OCI-LY1 (cell line): ENCODE measurements around the gene FYN.

Experiments used
- H2AFZ ChIP-seq: fragments of 200-600 bp; sonication (generic), shearing (Covaris generic); 2 replicates; pipeline ENCODE4 v1.6.0; 2014; ENCODE audit warnings: antibody characterized with exemption, mild to moderate bottlenecking, low read length
- H3F3A ChIP-seq: fragments of 200-600 bp; sonication (generic), shearing (Covaris generic); 2 replicates; pipeline ENCODE4 v1.6.0; 2014; ENCODE audit warnings: mild to moderate bottlenecking, antibody characterized with exemption, low read length, moderate library complexity; ENCODE audit not compliant: insufficient read depth
- H3K27ac ChIP-seq: fragments of 200-600 bp; sonication (generic); 2 replicates; pipeline ENCODE4 v1.5.1; 2014; ENCODE audit warnings: low read length, mixed run types, mild to moderate bottlenecking, low read depth; ENCODE audit not compliant: poor library complexity, severe bottlenecking
- H3K27me3 ChIP-seq: fragments of 200-600 bp; sonication (generic); 2 replicates; pipeline ENCODE4 v1.6.0; 2014; ENCODE audit warnings: antibody characterized with exemption, mild to moderate bottlenecking, low read length, moderate library complexity; ENCODE audit not compliant: insufficient read depth
- H3K36me3 ChIP-seq: fragments of 200-600 bp; sonication (generic); 2 replicates; pipeline ENCODE4 v1.6.1; 2014; ENCODE audit warnings: mild to moderate bottlenecking, antibody characterized with exemption, low read length, moderate library complexity, mixed read lengths; ENCODE audit not compliant: insufficient read depth
- H3K4me1 ChIP-seq: fragments of 200-600 bp; sonication (generic); 2 replicates; pipeline ENCODE4 v1.5.1; 2014; ENCODE audit warnings: mild to moderate bottlenecking, low read length, moderate library complexity; ENCODE audit not compliant: insufficient read depth, severe bottlenecking
- H3K4me2 ChIP-seq: fragments of 200-600 bp; sonication (generic), shearing (Covaris generic); 2 replicates; pipeline ENCODE4 v1.6.1; 2014; ENCODE audit warnings: low read length
- H3K4me3 ChIP-seq: fragments of 200-600 bp; sonication (generic); 2 replicates; pipeline ENCODE4 v1.5.1; 2014; ENCODE audit warnings: low read length, low read depth, mild to moderate bottlenecking, mixed read lengths; ENCODE audit not compliant: poor library complexity, severe bottlenecking
- H3K79me2 ChIP-seq: fragments of 200-600 bp; shearing (Covaris generic); 2 replicates; pipeline ENCODE4 v1.6.1; 2016; ENCODE audit warnings: mixed run types, low read length, mixed read lengths; ENCODE audit not compliant: insufficient read depth
- H3K9ac ChIP-seq: fragments of 200-600 bp; sonication (generic), shearing (Covaris generic); 2 replicates; pipeline ENCODE4 v1.6.1; 2014; ENCODE audit warnings: mild to moderate bottlenecking, low read length, mixed read lengths
- H3K9me2 ChIP-seq: fragments of 200-600 bp; sonication (generic), shearing (Covaris generic); 2 replicates; pipeline ENCODE4 v1.6.1; 2014; ENCODE audit warnings: low read depth, mild to moderate bottlenecking, low read length, mixed read lengths
- H3K9me3 ChIP-seq: fragments of 200-600 bp; shearing (Covaris generic); 2 replicates; pipeline ENCODE4 v1.6.1; 2014; ENCODE audit warnings: low read length, mixed read lengths
- H4K20me1 ChIP-seq: fragments of 200-600 bp; sonication (generic), shearing (Covaris generic); 2 replicates; pipeline ENCODE4 v1.6.0; 2016; ENCODE audit warnings: mild to moderate bottlenecking, low read length; ENCODE audit not compliant: insufficient read depth
- EZH2 ChIP-seq: fragments of 200-600 bp; sonication (generic), shearing (Covaris generic); IDR thresholded peaks from 2 replicates; pipeline ENCODE4 v1.8.0; 2017; ENCODE audit warnings: borderline replicate concordance, mixed run types, mild to moderate bottlenecking, antibody characterized with exemption, low read length, moderate library complexity, mixed read lengths
- TF ChIP-seq, protein P1 (sequence below): fragments of 200-600 bp; sonication (generic), shearing (Covaris generic); IDR thresholded peaks from 2 replicates; pipeline ENCODE4 v1.5.1; 2017; ENCODE audit warnings: mild to moderate bottlenecking, antibody characterized with exemption, low read length, moderate library complexity, mixed read lengths

The FYN gene

DNA sequence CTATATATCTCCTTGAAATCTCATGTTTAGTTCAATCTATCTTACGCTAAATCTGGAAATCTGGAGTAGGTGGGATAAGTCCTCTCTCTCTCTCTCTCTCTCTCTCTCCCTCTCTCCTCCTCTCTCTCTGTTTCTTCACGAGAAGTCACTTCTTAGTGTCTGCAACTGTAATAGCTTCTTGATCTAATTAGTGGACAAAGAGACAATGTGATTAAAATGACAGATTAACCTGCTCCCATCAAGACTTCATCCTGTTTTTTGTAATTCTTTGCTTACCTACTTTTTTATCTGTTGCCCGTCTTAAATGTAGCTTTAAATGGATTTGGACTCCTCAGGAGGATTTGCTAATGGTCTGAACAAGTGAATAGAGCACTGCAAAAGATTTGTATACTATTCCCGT lies 2.5 kb upstream of the FYN start:
- H4K20me1 ChIP-seq, result no peaks in the 10 kb centered on the region
- H3K9ac ChIP-seq, result no peak overlapping the region
- no peaks in the 10 kb centered on the region for H3K9me3 ChIP-seq
- H3K4me2 ChIP-seq, result no peak overlapping the region
- H3K27me3 ChIP-seq, result no peaks in the 10 kb centered on the region
- no peak overlapping the region for H3K4me3 ChIP-seq
- H3K9me2 ChIP-seq, result no peaks in the 10 kb centered on the region
- peaks cover 11% of the 10 kb centered on the region for H3K4me1 ChIP-seq
- no peak for TF ChIP-seq EZH2
- TF ChIP-seq, protein P1, sequence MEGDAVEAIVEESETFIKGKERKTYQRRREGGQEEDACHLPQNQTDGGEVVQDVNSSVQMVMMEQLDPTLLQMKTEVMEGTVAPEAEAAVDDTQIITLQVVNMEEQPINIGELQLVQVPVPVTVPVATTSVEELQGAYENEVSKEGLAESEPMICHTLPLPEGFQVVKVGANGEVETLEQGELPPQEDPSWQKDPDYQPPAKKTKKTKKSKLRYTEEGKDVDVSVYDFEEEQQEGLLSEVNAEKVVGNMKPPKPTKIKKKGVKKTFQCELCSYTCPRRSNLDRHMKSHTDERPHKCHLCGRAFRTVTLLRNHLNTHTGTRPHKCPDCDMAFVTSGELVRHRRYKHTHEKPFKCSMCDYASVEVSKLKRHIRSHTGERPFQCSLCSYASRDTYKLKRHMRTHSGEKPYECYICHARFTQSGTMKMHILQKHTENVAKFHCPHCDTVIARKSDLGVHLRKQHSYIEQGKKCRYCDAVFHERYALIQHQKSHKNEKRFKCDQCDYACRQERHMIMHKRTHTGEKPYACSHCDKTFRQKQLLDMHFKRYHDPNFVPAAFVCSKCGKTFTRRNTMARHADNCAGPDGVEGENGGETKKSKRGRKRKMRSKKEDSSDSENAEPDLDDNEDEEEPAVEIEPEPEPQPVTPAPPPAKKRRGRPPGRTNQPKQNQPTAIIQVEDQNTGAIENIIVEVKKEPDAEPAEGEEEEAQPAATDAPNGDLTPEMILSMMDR, result no peak
- H3K79me2 ChIP-seq, result no peaks in the 10 kb centered on the region
- no peaks in the 10 kb centered on the region for H3F3A ChIP-seq
- H2AFZ ChIP-seq, result no peak overlapping the region
- H3K27ac ChIP-seq, result no peak overlapping the region
- no peaks in the 10 kb centered on the region for H3K36me3 ChIP-seq

DNA sequence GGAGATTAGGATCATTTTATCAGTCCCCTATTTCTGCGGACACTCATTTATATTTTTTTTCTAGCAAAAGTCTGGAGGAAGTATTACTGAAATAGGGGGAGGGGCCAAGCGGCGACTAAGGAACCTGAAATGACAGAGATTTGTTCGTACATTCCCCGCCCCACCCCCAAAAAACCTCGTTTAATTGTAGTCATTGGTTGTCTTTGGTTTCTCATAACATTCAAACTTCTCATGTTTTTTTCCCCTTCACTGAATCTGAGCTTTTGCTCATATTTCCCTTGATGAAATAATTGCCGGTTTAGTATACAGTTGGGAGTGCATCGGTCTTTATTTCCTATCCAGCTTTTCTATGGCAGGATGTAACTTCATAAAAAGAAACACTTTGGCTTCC lies 768 bp upstream of the FYN start:
- peak overlapping the region; percentile 62 for H3K4me3 ChIP-seq
- TF ChIP-seq, protein P1, result no peak
- TF ChIP-seq EZH2, result no peak
- no peaks in the 10 kb centered on the region for H3K9me3 ChIP-seq
- H2AFZ ChIP-seq, result peak overlapping the region; percentile 55
- peak overlapping the region; percentile 93 for H3K4me2 ChIP-seq
- H3F3A ChIP-seq, result no peaks in the 10 kb centered on the region
- H3K9me2 ChIP-seq, result no peaks in the 10 kb centered on the region
- no peaks in the 10 kb centered on the region for H3K79me2 ChIP-seq
- H3K27me3 ChIP-seq, result no peaks in the 10 kb centered on the region; the same call in 1 of the 2 replicates
- H3K9ac ChIP-seq, result peak overlapping the region; percentile 35; the same call in 1 of the 2 replicates
- no peaks in the 10 kb centered on the region for H4K20me1 ChIP-seq
- no peaks in the 10 kb centered on the region for H3K36me3 ChIP-seq
- H3K4me1 ChIP-seq, result peaks cover 11% of the 10 kb centered on the region
- H3K27ac ChIP-seq, result no peak overlapping the region

DNA sequence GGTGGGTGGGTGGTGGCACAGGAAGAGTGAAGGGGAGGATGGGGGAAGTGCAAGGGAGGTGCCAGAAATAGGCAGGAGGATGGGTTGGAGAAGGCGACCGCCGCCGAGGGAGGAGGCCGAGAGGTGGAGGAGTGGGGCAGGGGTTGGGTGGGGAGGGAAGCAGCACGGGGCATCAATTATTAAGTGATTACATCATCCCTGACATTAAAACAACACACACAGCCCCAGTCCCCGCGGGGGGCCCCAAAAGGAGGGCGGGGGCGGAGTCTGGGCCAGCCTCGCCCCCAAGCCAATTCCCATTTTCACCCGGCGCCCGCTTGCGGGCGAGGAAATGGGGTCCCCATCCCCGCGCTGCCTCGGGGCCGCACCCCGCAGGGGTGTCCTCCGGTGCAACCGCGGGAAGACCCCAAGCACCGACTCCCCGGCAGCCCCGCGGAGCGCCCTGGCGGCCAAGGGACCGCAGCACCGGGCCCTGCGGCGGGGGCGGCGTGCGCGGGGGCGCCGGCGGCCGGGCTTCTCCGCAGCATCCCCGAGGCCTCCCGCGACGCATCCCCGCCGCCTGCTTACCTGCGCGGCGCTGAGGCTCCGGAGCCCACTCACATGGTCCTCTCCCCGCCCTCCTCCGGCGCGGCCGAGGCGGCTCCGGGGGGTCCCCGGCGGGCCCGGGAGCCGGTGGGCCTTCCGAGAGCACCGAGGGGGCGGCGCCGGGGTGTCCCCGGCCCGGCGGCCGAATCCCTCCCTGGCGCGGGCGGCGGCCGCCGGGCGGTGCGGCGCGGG lies 663 bp downstream of the FYN start:
- Histone ChIP-seq H3K9me3 (no peaks in the 10 kb centered on the region), H3K36me3 (no peaks in the 10 kb centered on the region), H3K9me2 (no peaks in the 10 kb centered on the region), H2AFZ (no peak overlapping the region), H3K4me1 (peaks cover 11% of the 10 kb centered on the region), H3K27ac (no peak overlapping the region), H3K79me2 (no peaks in the 10 kb centered on the region), H4K20me1 (no peaks in the 10 kb centered on the region), H3K9ac (no peak overlapping the region; the same call in 1 of the 2 replicates), H3K4me3 (peak overlapping the region; percentile 62), H3K27me3 (no peaks in the 10 kb centered on the region; the same call in 1 of the 2 replicates), H3F3A (no peaks in the 10 kb centered on the region), H3K4me2 (peak overlapping the region; percentile 93)
- no peak for TF ChIP-seq EZH2
- TF ChIP-seq, protein P1, result no peak
